MCF 10A (cell line): ENCODE data around the gene COX8C. TPM values are rescaled to one million over a fixed set of nuclear protein-coding genes. Genes with fewer than 3 reads are reported as not detected.

Experiments used
- Bru-seq: library from RNA; stranded (reverse); fragments of 400-500 nt; gene quantifications from one replicate; lab custom pipeline; 2021; lab: Mats Ljungman, UMichigan
- BruChase-seq, 2 experiments: library from RNA; stranded (reverse); fragments of 400-500 nt; gene quantifications; one replicate each; lab custom pipeline; 2021; lab: Mats Ljungman, UMichigan
- BruUV-seq: library from RNA; stranded (reverse); fragments of 400-500 nt; replicated peaks from 2 replicates; lab custom pipeline; 2021; lab: Mats Ljungman, UMichigan
- CTCF ChIA-PET: fragments of 300-600 bp; sonication (Branson Sonifier 250); formaldehyde crosslinking; extraction: SDS; loops from one replicate; lab custom pipeline; 2021; ENCODE audit warnings: antibody characterized with exemption, inconsistent platforms; lab: Yijun Ruan, JAX
- POLR2A ChIA-PET: fragments of 300-600, 350-650 bp; sonication (Branson Sonifier 250); formaldehyde crosslinking; extraction: SDS; loops from one replicate; lab custom pipeline; 2020; ENCODE audit warnings: antibody characterized with exemption, inconsistent platforms; lab: Yijun Ruan, JAX
- DNase-seq: peaks from one replicate; pipeline ENCODE4 v3.0.0-alpha.2; 2018; ENCODE audit not compliant: unreplicated experiment
- H3K27ac Mint-ChIP-seq: one replicate; pipeline ENCODE4 v1.8.0; 2022; ENCODE audit warnings: mild to moderate bottlenecking, low read depth, mixed read lengths; ENCODE audit not compliant: unreplicated experiment
- H3K27me3 Mint-ChIP-seq: one replicate; pipeline ENCODE4 v1.8.0; 2022; ENCODE audit warnings: mixed read lengths; ENCODE audit not compliant: insufficient read depth, unreplicated experiment
- H3K36me3 Mint-ChIP-seq: one replicate; pipeline ENCODE4 v1.8.0; 2022; ENCODE audit warnings: mild to moderate bottlenecking, moderate library complexity, mixed read lengths; ENCODE audit not compliant: insufficient read depth, unreplicated experiment
- H3K4me1 Mint-ChIP-seq: one replicate; pipeline ENCODE4 v1.8.0; 2022; ENCODE audit warnings: mixed read lengths; ENCODE audit not compliant: insufficient read depth, unreplicated experiment
- H3K4me3 Mint-ChIP-seq: one replicate; pipeline ENCODE4 v1.8.0; 2022; ENCODE audit warnings: mild to moderate bottlenecking, moderate library complexity, mixed read lengths; ENCODE audit not compliant: unreplicated experiment
- H3K9me3 Mint-ChIP-seq: one replicate; pipeline ENCODE4 v1.8.0; 2022; ENCODE audit warnings: mixed read lengths; ENCODE audit not compliant: unreplicated experiment
- CTCF ChIP-seq: fragments of 200-600 bp; IDR thresholded peaks from one replicate; pipeline ENCODE4 v1.8.0; 2022; ENCODE audit warnings: antibody characterized with exemption, mild to moderate bottlenecking; ENCODE audit not compliant: unreplicated experiment
- intact Hi-C: fragments of 100-400 bp; cut with micrococcal nuclease; formaldehyde crosslinking; loops from 2 replicates; pipeline ENCODE4 v1.14.1; 2022
- long read RNA-seq: library from polyadenylated mRNA; stranded (forward); transcript quantifications from one replicate; pipeline ENCODE4 v2.0.0, GENCODE V29; 2022
- total RNA-seq: library from RNA; stranded (reverse); gene quantifications from 2 replicates; pipeline ENCODE4 v1.2.3, GENCODE V29; 2022

The COX8C gene
- total RNA-seq (not detected in 2 replicates), Bru-seq, nascent RNA (percentile 28 among the genes with signal in this experiment), BruChase-seq, experiment 1, labeled RNA remaining after a 6-hour chase (percentile 43 among the genes with signal in this experiment), BruChase-seq, experiment 2, labeled RNA remaining after a 2-hour chase (percentile 36 among the genes with signal in this experiment)
- long read RNA-seq = 0 reads

DNA sequence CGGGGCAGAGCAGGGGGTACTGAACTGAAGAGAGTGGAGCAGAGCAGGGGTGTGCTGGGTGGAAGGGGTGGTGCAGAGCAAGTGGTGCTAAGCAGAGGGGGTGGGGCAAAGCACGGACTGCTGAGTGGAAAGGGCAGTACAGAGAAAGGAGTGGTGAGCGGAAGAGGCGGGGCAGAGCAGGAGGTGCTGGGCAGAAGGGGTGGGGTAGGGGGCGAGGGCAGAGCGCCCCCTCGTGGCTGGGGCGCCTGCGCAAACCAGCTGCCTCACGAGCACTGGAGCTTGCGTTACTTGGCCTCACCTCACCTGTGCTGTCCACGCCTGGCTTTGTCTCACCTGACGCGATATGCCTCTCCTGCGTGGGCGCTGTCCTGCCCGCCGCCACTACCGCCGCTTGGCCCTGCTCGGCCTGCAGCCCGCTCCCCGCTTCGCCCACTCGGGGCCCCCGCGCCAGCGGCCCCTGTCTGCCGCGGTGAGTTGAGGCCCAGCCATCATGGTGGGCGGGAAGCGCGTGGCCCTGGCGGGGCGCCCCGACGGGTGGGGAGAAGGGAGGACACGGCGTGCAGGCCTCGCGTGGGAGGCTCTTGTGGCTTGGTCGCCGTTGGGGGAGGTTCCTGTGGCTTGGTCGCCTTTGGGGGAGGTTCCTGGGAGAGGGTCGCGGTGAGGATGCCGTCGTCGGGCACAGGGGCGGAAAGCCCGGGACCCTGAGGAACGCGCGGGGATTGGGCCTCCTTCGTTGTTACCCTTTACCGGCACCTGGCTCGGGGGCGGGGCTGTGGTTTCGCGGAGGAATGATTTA, at the start of gene COX8C:
Gene COX8C (plus strand): TSS at position 257 of the 796 bp plus-strand sequence. CDS start 87 bp downstream, at position 344.
- peaks cover 13% of the 10 kb centered on the region for H3K9me3 Mint-ChIP-seq
- no peak for TF ChIP-seq CTCF
- H3K4me3 Mint-ChIP-seq = no peak within 1 kb of the TSS
- H3K27ac Mint-ChIP-seq = no peak within 1 kb of the TSS
- ChIA-PET CTCF (no interaction called here), POLR2A (no interaction called here)
- no peak for DNase-seq
- BruUV-seq = no TSS peak
- intact Hi-C loops = no loop called here
- H3K27me3 Mint-ChIP-seq = no peaks in the 10 kb centered on the region
- no peaks in the 10 kb centered on the region for H3K36me3 Mint-ChIP-seq
- H3K4me1 Mint-ChIP-seq = no peaks in the 10 kb centered on the region

DNA sequence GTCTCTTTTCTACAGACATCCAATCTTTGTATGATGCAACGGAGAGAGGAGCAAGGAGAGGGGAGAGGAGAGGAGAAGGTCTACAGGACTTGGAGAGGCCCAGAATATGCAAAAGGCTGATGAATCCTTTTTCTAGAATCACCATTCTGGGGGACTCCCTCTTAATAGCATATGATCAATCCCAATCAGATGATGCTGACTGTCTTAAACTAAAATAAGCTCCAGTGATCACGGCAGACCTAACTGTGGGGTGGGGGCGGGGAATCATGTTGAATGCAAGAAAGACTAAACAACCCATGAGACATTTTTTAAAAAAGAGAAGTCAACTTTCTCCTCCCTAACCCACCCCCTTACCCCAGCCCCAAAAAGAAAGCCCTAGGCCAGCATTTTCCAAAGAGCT, 47.6 kb upstream of the COX8C start:
- intact Hi-C loops = no loop called here
- H3K27ac Mint-ChIP-seq = no peak overlapping the region
- H3K4me3 Mint-ChIP-seq = no peak overlapping the region
- TF ChIP-seq CTCF = no peak
- ChIA-PET CTCF (interaction anchor here (0.6 to 0.9 kb wide), 2 partner anchors 9 to 320 kb away, joined by 3 to 4 read pairs; no protein-coding TSS in a partner anchor), POLR2A (interaction anchor here (1.3 kb wide), 1 partner anchor 31 kb away, joined by 4 read pairs; no protein-coding TSS in a partner anchor)
- H3K4me1 Mint-ChIP-seq = peaks cover 7% of the 10 kb centered on the region
- DNase-seq = no peak
- no peaks in the 10 kb centered on the region for H3K36me3 Mint-ChIP-seq
- H3K9me3 Mint-ChIP-seq = no peaks in the 10 kb centered on the region
- H3K27me3 Mint-ChIP-seq = no peaks in the 10 kb centered on the region
- BruUV-seq = no TSS peak

DNA sequence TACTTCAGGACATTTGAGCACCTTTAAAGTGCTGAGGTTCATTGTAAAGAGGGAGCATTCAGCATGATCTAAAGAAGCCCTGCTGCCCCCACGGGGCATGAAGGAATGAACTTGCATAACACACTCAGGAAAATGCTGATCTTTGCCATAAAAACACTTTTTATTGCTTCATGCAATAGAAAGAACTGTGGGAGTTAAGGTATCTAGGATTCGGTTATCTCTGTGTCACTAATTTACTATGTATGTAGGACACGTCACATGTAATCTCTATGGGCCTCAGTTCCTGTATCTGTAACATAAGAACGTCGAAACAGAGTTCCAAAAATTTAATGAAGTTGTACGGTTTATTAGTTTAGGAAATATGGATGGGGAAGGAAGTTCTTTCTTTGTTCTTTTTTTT, 47.1 kb upstream of the COX8C start:
- peaks cover 7% of the 10 kb centered on the region for H3K4me1 Mint-ChIP-seq
- H3K9me3 Mint-ChIP-seq = no peaks in the 10 kb centered on the region
- intact Hi-C loops = no loop called here
- CTCF ChIA-PET = interaction anchor here (0.6 to 0.9 kb wide), 2 partner anchors 10 to 319 kb away, joined by 3 to 4 read pairs; no protein-coding TSS in a partner anchor
- H3K27ac Mint-ChIP-seq = no peak overlapping the region
- no TSS peak for BruUV-seq
- no peaks in the 10 kb centered on the region for H3K36me3 Mint-ChIP-seq
- H3K27me3 Mint-ChIP-seq = no peaks in the 10 kb centered on the region
- no peak overlapping the region for H3K4me3 Mint-ChIP-seq
- DNase-seq = no peak
- POLR2A ChIA-PET = interaction anchor here (1.3 kb wide), 1 partner anchor 31 kb away, joined by 4 read pairs; no protein-coding TSS in a partner anchor
- no peak for TF ChIP-seq CTCF

DNA sequence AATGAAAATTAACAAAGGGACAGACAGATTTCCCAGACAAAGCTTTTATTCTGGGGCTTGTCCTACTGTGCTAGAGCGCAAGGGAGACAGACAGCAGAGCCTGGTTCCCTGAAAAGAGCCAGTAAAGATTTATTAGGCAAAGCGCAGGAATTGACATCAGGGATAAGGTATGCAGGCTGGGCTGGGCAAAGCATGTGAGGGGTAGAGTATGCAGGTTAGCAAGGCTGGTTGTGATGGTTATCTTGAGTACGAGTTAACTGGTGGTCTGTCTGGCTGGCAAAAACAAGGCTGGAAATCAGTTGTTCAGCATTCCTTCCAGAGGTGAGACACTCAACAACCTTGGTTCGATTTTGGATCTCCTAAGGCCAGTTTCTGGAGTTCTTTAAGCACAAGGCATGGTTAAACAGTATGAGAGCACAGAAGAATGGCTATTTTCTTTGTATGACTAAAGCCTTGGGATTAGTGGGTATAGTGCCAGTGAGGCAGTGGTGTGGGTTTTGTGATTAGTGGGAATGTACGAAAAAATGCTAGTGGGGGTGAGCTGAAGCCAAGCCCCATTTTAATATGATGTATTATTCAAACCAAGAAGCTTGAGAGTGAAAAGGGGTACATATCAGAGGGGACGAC, 45.0 kb upstream of the COX8C start:
- intact Hi-C loops = no loop called here
- BruUV-seq = no TSS peak
- H3K36me3 Mint-ChIP-seq = no peaks in the 10 kb centered on the region
- peaks cover 13% of the 10 kb centered on the region for H3K4me1 Mint-ChIP-seq
- no peaks in the 10 kb centered on the region for H3K27me3 Mint-ChIP-seq
- POLR2A ChIA-PET = interaction anchor here (1.1 kb wide), 1 partner anchor 11 kb away, joined by 3 read pairs; no protein-coding TSS in a partner anchor
- H3K4me3 Mint-ChIP-seq = no peak overlapping the region
- no peak overlapping the region for H3K27ac Mint-ChIP-seq
- no peak for DNase-seq
- no peak for TF ChIP-seq CTCF
- CTCF ChIA-PET = no interaction called here
- H3K9me3 Mint-ChIP-seq = no peaks in the 10 kb centered on the region
